Activated CD8-positive, alpha-beta T cell treated with anti-CD3 and anti-CD28 coated beads for 36 hours (primary cell): ENCODE measurements around the gene MMP28. TPM values are rescaled to one million over a fixed set of nuclear protein-coding genes. Genes with fewer than 3 reads are reported as not detected.
A peak's percentile ranks its signal among the peaks of the same experiment; 100 is the strongest.

Experiments
- ATAC-seq: fragments of 200-7000 bp; cut with Tn5 transposase; one replicate; pipeline ENCODE4 v1.10.0; 2021; ENCODE audit warnings: mild to moderate bottlenecking, moderate library complexity
- CTCF ChIA-PET: fragments of 350-600 bp; sonication (Branson Sonifier 250); formaldehyde crosslinking; loops from one replicate; lab custom pipeline; 2021; ENCODE audit warnings: antibody characterized with exemption; lab: Charles Lee
- POLR2A ChIA-PET: fragments of 350-600 bp; sonication (Branson Sonifier 250); formaldehyde crosslinking; loops from one replicate; lab custom pipeline; 2021; ENCODE audit warnings: antibody characterized with exemption; lab: Charles Lee
- DNase-seq: peaks from one replicate; pipeline ENCODE4 v3.0.0-alpha.2; 2020
- H3K27ac Mint-ChIP-seq: one replicate; pipeline ENCODE4 v1.8.0; 2021; ENCODE audit warnings: mild to moderate bottlenecking, mixed read lengths
- H3K27me3 Mint-ChIP-seq: one replicate; pipeline ENCODE4 v1.8.0; 2021; ENCODE audit warnings: mixed read lengths
- H3K36me3 Mint-ChIP-seq: one replicate; pipeline ENCODE4 v1.8.0; 2021; ENCODE audit warnings: low read depth, mixed read lengths
- H3K4me1 Mint-ChIP-seq: one replicate; pipeline ENCODE4 v1.8.0; 2021; ENCODE audit warnings: low read depth, mixed read lengths
- H3K4me3 Mint-ChIP-seq: one replicate; pipeline ENCODE4 v1.8.0; 2021; ENCODE audit warnings: mild to moderate bottlenecking, moderate library complexity, mixed read lengths
- H3K9me3 Mint-ChIP-seq: one replicate; pipeline ENCODE4 v1.8.0; 2021; ENCODE audit warnings: mixed read lengths
- intact Hi-C: fragments of 100-400 bp; cut with micrococcal nuclease; formaldehyde crosslinking; loops from one replicate; pipeline ENCODE4 v1.10.0; 2022
- total RNA-seq, 2 experiments: library from RNA; stranded (reverse); gene quantifications; one replicate each; pipeline ENCODE4 v1.2.3, GENCODE V29; 2021
- TF ChIP-seq, protein P1 (sequence below): fragments of 200-600 bp; IDR thresholded peaks from one replicate; pipeline ENCODE4 v1.8.0; 2022; ENCODE audit warnings: antibody characterized with exemption, mild to moderate bottlenecking

The MMP28 gene
- total RNA-seq, 2 experiments from 2014 or later, result 0.41 TPM; not detected in 1

DNA sequence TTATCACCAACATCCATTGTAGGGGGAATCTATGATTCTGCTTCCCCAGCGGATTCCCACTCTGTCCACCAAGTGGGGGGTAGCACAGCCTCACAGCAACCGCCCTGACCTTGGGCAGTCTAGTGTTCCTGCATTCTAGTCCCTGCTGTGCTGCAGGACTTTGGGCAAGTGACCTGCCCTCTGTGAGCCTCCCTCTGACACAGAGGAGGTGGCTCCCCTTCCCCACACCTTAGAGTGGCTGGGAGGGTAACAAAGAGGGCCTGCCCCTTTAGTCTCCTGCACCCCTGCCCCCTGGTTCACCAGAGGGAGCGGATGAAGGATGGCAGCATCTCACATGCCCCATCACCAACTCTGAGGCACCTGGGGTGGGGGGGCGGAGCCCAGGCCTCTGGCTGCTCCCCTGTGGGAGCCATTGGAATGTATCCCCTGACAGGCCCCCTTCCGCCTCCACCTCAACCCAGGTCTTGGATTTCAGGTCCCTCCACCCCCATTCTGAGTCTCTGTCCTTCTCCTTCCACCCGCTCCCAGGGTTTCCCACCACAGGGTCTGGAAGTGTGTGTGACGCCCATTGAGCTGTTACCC lies 52.5 kb downstream of the MMP28 start:
- intact Hi-C loops, result loop anchor here (10.0 kb wide), 1 partner anchor 568 kb away; no protein-coding TSS in a partner anchor
- no peak overlapping the region for H3K4me3 Mint-ChIP-seq
- H3K9me3 Mint-ChIP-seq, result no peaks in the 10 kb centered on the region
- POLR2A ChIA-PET, result interaction anchor here (1.7 kb wide), 1 partner anchor 12 kb away, joined by 6 read pairs; the partner anchor contains the start of gene RASL10B
- DNase-seq (no peak), ATAC-seq (no peak)
- TF ChIP-seq, protein P1, sequence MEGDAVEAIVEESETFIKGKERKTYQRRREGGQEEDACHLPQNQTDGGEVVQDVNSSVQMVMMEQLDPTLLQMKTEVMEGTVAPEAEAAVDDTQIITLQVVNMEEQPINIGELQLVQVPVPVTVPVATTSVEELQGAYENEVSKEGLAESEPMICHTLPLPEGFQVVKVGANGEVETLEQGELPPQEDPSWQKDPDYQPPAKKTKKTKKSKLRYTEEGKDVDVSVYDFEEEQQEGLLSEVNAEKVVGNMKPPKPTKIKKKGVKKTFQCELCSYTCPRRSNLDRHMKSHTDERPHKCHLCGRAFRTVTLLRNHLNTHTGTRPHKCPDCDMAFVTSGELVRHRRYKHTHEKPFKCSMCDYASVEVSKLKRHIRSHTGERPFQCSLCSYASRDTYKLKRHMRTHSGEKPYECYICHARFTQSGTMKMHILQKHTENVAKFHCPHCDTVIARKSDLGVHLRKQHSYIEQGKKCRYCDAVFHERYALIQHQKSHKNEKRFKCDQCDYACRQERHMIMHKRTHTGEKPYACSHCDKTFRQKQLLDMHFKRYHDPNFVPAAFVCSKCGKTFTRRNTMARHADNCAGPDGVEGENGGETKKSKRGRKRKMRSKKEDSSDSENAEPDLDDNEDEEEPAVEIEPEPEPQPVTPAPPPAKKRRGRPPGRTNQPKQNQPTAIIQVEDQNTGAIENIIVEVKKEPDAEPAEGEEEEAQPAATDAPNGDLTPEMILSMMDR, result no peak
- H3K36me3 Mint-ChIP-seq, result no peaks in the 10 kb centered on the region
- H3K27ac Mint-ChIP-seq, result no peak overlapping the region
- CTCF ChIA-PET, result no interaction called here
- H3K27me3 Mint-ChIP-seq, result peaks cover 34% of the 10 kb centered on the region
- H3K4me1 Mint-ChIP-seq, result peaks cover 14% of the 10 kb centered on the region

GRCh38 chr17:35742496-35742895 lies 52.9 kb downstream of the MMP28 start:
- Mint-ChIP-seq H3K4me1 (peaks cover 9% of the 10 kb centered on the region), H3K27ac (no peak overlapping the region), H3K36me3 (no peaks in the 10 kb centered on the region), H3K27me3 (peaks cover 32% of the 10 kb centered on the region), H3K4me3 (no peak overlapping the region), H3K9me3 (no peaks in the 10 kb centered on the region)
- intact Hi-C loops, result loop anchor here (10.0 kb wide), 1 partner anchor 568 kb away; no protein-coding TSS in a partner anchor
- TF ChIP-seq, protein P1, result no peak
- DNase-seq (no peak), ATAC-seq (no peak)
- POLR2A ChIA-PET, result interaction anchor here (1.0 kb wide), 1 partner anchor 13 kb away, joined by 5 read pairs; no protein-coding TSS in a partner anchor
- CTCF ChIA-PET, result no interaction called here

- intact Hi-C loops, result loop anchor here (10.0 kb wide), 1 partner anchor 566 kb away; no protein-coding TSS in a partner anchor
- POLR2A ChIA-PET, result interaction anchor here (1.0 kb wide), 1 partner anchor 12 kb away, joined by 5 read pairs; no protein-coding TSS in a partner anchor
- H3K4me3 Mint-ChIP-seq, result peak overlapping the region; percentile 54
- peaks cover 7% of the 10 kb centered on the region for H3K4me1 Mint-ChIP-seq
- DNase-seq (peak; percentile 49), ATAC-seq (peak; percentile 79)
- H3K27ac Mint-ChIP-seq, result no peak overlapping the region
- peaks cover 30% of the 10 kb centered on the region for H3K27me3 Mint-ChIP-seq
- TF ChIP-seq, protein P1, result peak; percentile 24
- no peaks in the 10 kb centered on the region for H3K36me3 Mint-ChIP-seq
- CTCF ChIA-PET, result interaction anchor here (0.8 to 1.5 kb wide), 3 partner anchors 10 to 23 kb away, joined by 3 to 5 read pairs (median 4); partner anchors contain the start of genes C17orf50 and RASL10B
- H3K9me3 Mint-ChIP-seq, result no peaks in the 10 kb centered on the region
Measured at GRCh38 chr17:35740997-35741931, 54.2 kb downstream of the MMP28 start.

GRCh38 chr17:35740216-35740615 lies 55.2 kb downstream of the MMP28 start:
- H3K4me1 Mint-ChIP-seq, result peaks cover 7% of the 10 kb centered on the region

More at GRCh38 chr17:35740216-35740615, 55.2 kb downstream of the MMP28 start:
- H3K27me3 Mint-ChIP-seq, result peaks cover 30% of the 10 kb centered on the region
- ATAC-seq, result no peak
- no peaks in the 10 kb centered on the region for H3K36me3 Mint-ChIP-seq
- TF ChIP-seq, protein P1, result no peak
- ChIA-PET POLR2A (no interaction called here), CTCF (interaction anchor here (0.7 to 2.4 kb wide), 6 partner anchors 8 to 759 kb away, joined by 3 to 15 read pairs (median 5); partner anchors contain the start of gene RASL10B)
- no peaks in the 10 kb centered on the region for H3K9me3 Mint-ChIP-seq
- H3K4me3 Mint-ChIP-seq, result no peak overlapping the region
- no peak for DNase-seq
- H3K27ac Mint-ChIP-seq, result no peak overlapping the region
- intact Hi-C loops, result loop anchor here (10.0 kb wide), 1 partner anchor 565 kb away; no protein-coding TSS in a partner anchor
